ENCODE data around the gene ATG14. TPM values are rescaled to one million over a fixed set of nuclear protein-coding genes. Genes with fewer than 3 reads are reported as not detected.

The ATG14 gene
- total RNA-seq, 2 experiments from 2014 or later: 19.9 to 20.5 TPM

GRCh38 chr14:55388160-55388559 lies 23.5 kb downstream of the ATG14 start:
- CTCF ChIA-PET: no interaction called here
- DNase-seq (no peak), ATAC-seq (ENCODE audit: poor library complexity) (no peak)
- Mint-ChIP-seq H3K27ac (no peak overlapping the region), H3K4me1 (ENCODE audit: low read depth) (peaks cover 17% of the 10 kb centered on the region), H3K9me3 (no peaks in the 10 kb centered on the region), H3K36me3 (ENCODE audit: low read depth) (peaks cover 85% of the 10 kb centered on the region), H3K27me3 (no peaks in the 10 kb centered on the region), H3K4me3 (no peak overlapping the region)
- intact Hi-C loops (cut with DNase I, micrococcal nuclease): no loop called here
- H3K4me1 ChIP-seq (ENCODE audit: insufficient read depth, low read length): peaks cover 11% of the 10 kb centered on the region
- H3K27me3 ChIP-seq (ENCODE audit: control insufficient read depth in 1 of 2, insufficient read depth in 2 of 2, low read length in 2 of 2): no peaks in the 10 kb centered on the region
- no peaks in the 10 kb centered on the region for H3K9me3 ChIP-seq (ENCODE audit: control insufficient read depth in 1 of 2, insufficient read depth in 1 of 2, low read length in 2 of 2)
- H3K4me3 ChIP-seq (ENCODE audit: low read length): no peak overlapping the region
- POLR2A ChIA-PET: no interaction called here
- H3K36me3 ChIP-seq (ENCODE audit: insufficient read depth, low read length): peaks cover 57% of the 10 kb centered on the region
- no peak for TF ChIP-seq CTCF (IDR thresholded peaks at IDR 0.05)
- no peak overlapping the region for H3K27ac ChIP-seq (ENCODE audit: low read depth in 1 of 2, low read length in 2 of 2)

GRCh38 chr14:55387121-55387520 lies 24.5 kb downstream of the ATG14 start:
- DNase-seq: no peak
- no peaks in the 10 kb centered on the region for H3K9me3 Mint-ChIP-seq
- Histone ChIP-seq H3K4me1 (ENCODE audit: insufficient read depth, low read length) (peaks cover 11% of the 10 kb centered on the region), H3K9me3 (ENCODE audit: control insufficient read depth in 1 of 2, insufficient read depth in 1 of 2, low read length in 2 of 2) (no peaks in the 10 kb centered on the region), H3K27ac (ENCODE audit: low read depth in 1 of 2, low read length in 2 of 2) (peak overlapping the region in 1 of 2 donors; percentile 77), H3K4me3 (ENCODE audit: low read length) (no peak overlapping the region), H3K27me3 (ENCODE audit: control insufficient read depth in 1 of 2, insufficient read depth in 2 of 2, low read length in 2 of 2) (no peaks in the 10 kb centered on the region), H3K36me3 (ENCODE audit: insufficient read depth, low read length) (peaks cover 57% of the 10 kb centered on the region)
- no peak for ATAC-seq (ENCODE audit: poor library complexity)
- intact Hi-C loops (cut with DNase I, micrococcal nuclease): no loop called here
- ChIA-PET POLR2A (no interaction called here), CTCF (no interaction called here)
- peak overlapping the region; percentile 80 for H3K27ac Mint-ChIP-seq
- H3K4me1 Mint-ChIP-seq (ENCODE audit: low read depth): peaks cover 17% of the 10 kb centered on the region
- H3K4me3 Mint-ChIP-seq: no peak overlapping the region
- no peaks in the 10 kb centered on the region for H3K27me3 Mint-ChIP-seq
- H3K36me3 Mint-ChIP-seq (ENCODE audit: low read depth): peaks cover 84% of the 10 kb centered on the region
- no peak for TF ChIP-seq CTCF (IDR thresholded peaks at IDR 0.05)

- POLR2A ChIA-PET: interaction anchor here (1.0 to 1.4 kb wide), 2 partner anchors 12 to 32 kb away, joined by 4 read pairs; no protein-coding TSS in a partner anchor
- Mint-ChIP-seq H3K27me3 (no peaks in the 10 kb centered on the region), H3K36me3 (ENCODE audit: low read depth) (peaks cover 87% of the 10 kb centered on the region), H3K4me1 (ENCODE audit: low read depth) (peaks cover 17% of the 10 kb centered on the region), H3K27ac (peak overlapping the region; percentile 80), H3K9me3 (no peaks in the 10 kb centered on the region), H3K4me3 (peak overlapping the region; percentile 50)
- Histone ChIP-seq H3K36me3 (ENCODE audit: insufficient read depth, low read length) (peaks cover 62% of the 10 kb centered on the region), H3K27ac (ENCODE audit: low read depth in 1 of 2, low read length in 2 of 2) (peak overlapping the region; percentile 18 to 77), H3K4me3 (ENCODE audit: low read length) (peak overlapping the region; percentile 11), H3K4me1 (ENCODE audit: insufficient read depth, low read length) (peaks cover 11% of the 10 kb centered on the region), H3K27me3 (ENCODE audit: control insufficient read depth in 1 of 2, insufficient read depth in 2 of 2, low read length in 2 of 2) (no peaks in the 10 kb centered on the region), H3K9me3 (ENCODE audit: control insufficient read depth in 1 of 2, insufficient read depth in 1 of 2, low read length in 2 of 2) (no peaks in the 10 kb centered on the region)
- ATAC-seq (ENCODE audit: poor library complexity): peak; percentile 43
- peak in 4 of 14 experiments; percentile 17 to 56 (median 33) for DNase-seq
- no peak for TF ChIP-seq CTCF (IDR thresholded peaks at IDR 0.05)
- intact Hi-C loops (cut with DNase I, micrococcal nuclease): no loop called here
- CTCF ChIA-PET: interaction anchor here (1.5 kb wide), 1 partner anchor 60 kb away, joined by 3 read pairs; no protein-coding TSS in a partner anchor
Measured at GRCh38 chr14:55386037-55386808, 25.4 kb downstream of the ATG14 start.
